ENCODE measurements around the gene ITIH1.

Gene ITIH1

GRCh38 chr3:52810923-52811322 lies 33.5 kb downstream of the ITIH1 start:
- TF ChIP-seq FOXP2 (optimal IDR thresholded peaks at IDR 0.05; ENCODE audit: borderline replicate concordance, extremely low read depth, extremely low read length, insufficient read depth) (no peak), SIN3A (IDR thresholded peaks at IDR 0.05; ENCODE audit: borderline replicate concordance, insufficient read depth, low read length) (no peak)

GRCh38 chr3:52811452-52812011 lies 34.1 kb downstream of the ITIH1 start:
- TF ChIP-seq REST (IDR thresholded peaks at IDR 0.05; ENCODE audit: insufficient read depth in 1 of 2, low read depth in 2 of 2, low read length in 2 of 2) (no peak), TAF1 (IDR thresholded peaks at IDR 0.05; ENCODE audit: borderline replicate concordance, insufficient read depth, low read length) (no peak)

GRCh38 chr3:52813810-52814209 lies 36.4 kb downstream of the ITIH1 start:
- TF ChIP-seq TAF1 (IDR thresholded peaks at IDR 0.05; ENCODE audit: borderline replicate concordance, insufficient read depth, low read length) (no peak), FOXP2 (optimal IDR thresholded peaks at IDR 0.05; ENCODE audit: borderline replicate concordance, extremely low read depth, extremely low read length, insufficient read depth) (no peak), POLR2AphosphoS5 (IDR thresholded peaks at IDR 0.05; ENCODE audit: low read depth, low read length) (no peak), SIN3A (IDR thresholded peaks at IDR 0.05; ENCODE audit: borderline replicate concordance, insufficient read depth, low read length) (no peak), REST (IDR thresholded peaks at IDR 0.05; ENCODE audit: insufficient read depth in 1 of 2, low read depth in 2 of 2, low read length in 2 of 2) (no peak)

GRCh38 chr3:52816199-52816598 lies 38.8 kb downstream of the ITIH1 start:
- no peak for TF ChIP-seq FOXP2 (optimal IDR thresholded peaks at IDR 0.05; ENCODE audit: borderline replicate concordance, extremely low read depth, extremely low read length, insufficient read depth)
- no peak for TF ChIP-seq REST (IDR thresholded peaks at IDR 0.05; ENCODE audit: insufficient read depth in 1 of 2, low read depth in 2 of 2, low read length in 2 of 2)
- TF ChIP-seq SIN3A (IDR thresholded peaks at IDR 0.05; ENCODE audit: borderline replicate concordance, insufficient read depth, low read length) = no peak
- TF ChIP-seq POLR2AphosphoS5 (IDR thresholded peaks at IDR 0.05; ENCODE audit: low read depth, low read length) = no peak
- TF ChIP-seq TAF1 (IDR thresholded peaks at IDR 0.05; ENCODE audit: borderline replicate concordance, insufficient read depth, low read length) = no peak

- TF ChIP-seq TAF1 (IDR thresholded peaks at IDR 0.05; ENCODE audit: borderline replicate concordance, insufficient read depth, low read length) (no peak), FOXP2 (optimal IDR thresholded peaks at IDR 0.05; ENCODE audit: borderline replicate concordance, extremely low read depth, extremely low read length, insufficient read depth) (no peak), POLR2AphosphoS5 (IDR thresholded peaks at IDR 0.05; ENCODE audit: low read depth, low read length) (no peak), REST (IDR thresholded peaks at IDR 0.05; ENCODE audit: insufficient read depth in 1 of 2, low read depth in 2 of 2, low read length in 2 of 2) (no peak), SIN3A (IDR thresholded peaks at IDR 0.05; ENCODE audit: borderline replicate concordance, insufficient read depth, low read length) (no peak)
Measured at GRCh38 chr3:52816654-52817053, 39.3 kb downstream of the ITIH1 start.
